ENCODE measurements around the gene KRT80.
A peak's percentile ranks its signal among the peaks of the same experiment; 100 is the strongest.

Gene KRT80

GRCh38 chr12:52228931-52229330, 37.1 kb upstream of the KRT80 start:
- DNase-seq (ENCODE audit: low read depth) = no peak

GRCh38 chr12:52228366-52228765, 36.6 kb upstream of the KRT80 start:
- no peak for DNase-seq (ENCODE audit: low read depth)

GRCh38 chr12:52227606-52228166, 35.9 kb upstream of the KRT80 start:
- DNase-seq (ENCODE audit: low read depth) = no peak

GRCh38 chr12:52226446-52226845, 34.6 kb upstream of the KRT80 start:
- DNase-seq (ENCODE audit: low read depth) = no peak

- DNase-seq (ENCODE audit: low read depth) = no peak
Observed at GRCh38 chr12:52225752-52226151, 33.9 kb upstream of the KRT80 start.

- DNase-seq (ENCODE audit: low read depth) = no peak
Observed at GRCh38 chr12:52224151-52224550, 32.3 kb upstream of the KRT80 start.

GRCh38 chr12:52223406-52224039, 31.7 kb upstream of the KRT80 start:
- DNase-seq (ENCODE audit: low read depth) = no peak

GRCh38 chr12:52222692-52223091, 30.9 kb upstream of the KRT80 start:
- DNase-seq (ENCODE audit: low read depth) = no peak

- peak; percentile 45 for DNase-seq (ENCODE audit: low read depth)
Observed at GRCh38 chr12:52221912-52222457, 30.2 kb upstream of the KRT80 start.

GRCh38 chr12:52221070-52221781, 29.4 kb upstream of the KRT80 start:
- no peak for DNase-seq (ENCODE audit: low read depth)

- DNase-seq (ENCODE audit: low read depth) = no peak
Observed at GRCh38 chr12:52220477-52220876, 28.7 kb upstream of the KRT80 start.

- DNase-seq (ENCODE audit: low read depth) = no peak
Observed at GRCh38 chr12:52218001-52218400, 26.2 kb upstream of the KRT80 start.

- DNase-seq (ENCODE audit: low read depth) = no peak
Observed at GRCh38 chr12:52217223-52217622, 25.4 kb upstream of the KRT80 start.

GRCh38 chr12:52216807-52217206, 25.0 kb upstream of the KRT80 start:
- no peak for DNase-seq (ENCODE audit: low read depth)

- no peak for DNase-seq (ENCODE audit: low read depth)
Observed at GRCh38 chr12:52216100-52216499, 24.3 kb upstream of the KRT80 start.

GRCh38 chr12:52215587-52216031, 23.8 kb upstream of the KRT80 start:
- DNase-seq (ENCODE audit: low read depth) = no peak

- no peak for DNase-seq (ENCODE audit: low read depth)
Observed at GRCh38 chr12:52214421-52214802, 22.6 kb upstream of the KRT80 start.

GRCh38 chr12:52213564-52214420, 22.0 kb upstream of the KRT80 start:
- DNase-seq (ENCODE audit: low read depth) = no peak

GRCh38 chr12:52212701-52213563, 21.1 kb upstream of the KRT80 start:
- no peak for DNase-seq (ENCODE audit: low read depth)

GRCh38 chr12:52211716-52212585, 20.1 kb upstream of the KRT80 start:
- DNase-seq (ENCODE audit: low read depth) = no peak

Measured in HS-5 (cell line).